Retina (tissue), 1 donor: ENCODE data around the gene ASAP3.
"Not testable (repeated sequence)": the region's sequence is repeated elsewhere in the genome, so short reads cannot be mapped to it uniquely, and the experiment has no call there.

ENCODE experiments used
- DNase-seq: peaks from one replicate; pipeline ENCODE4 v3.0.0-alpha.2; 2016

The ASAP3 gene

DNA sequence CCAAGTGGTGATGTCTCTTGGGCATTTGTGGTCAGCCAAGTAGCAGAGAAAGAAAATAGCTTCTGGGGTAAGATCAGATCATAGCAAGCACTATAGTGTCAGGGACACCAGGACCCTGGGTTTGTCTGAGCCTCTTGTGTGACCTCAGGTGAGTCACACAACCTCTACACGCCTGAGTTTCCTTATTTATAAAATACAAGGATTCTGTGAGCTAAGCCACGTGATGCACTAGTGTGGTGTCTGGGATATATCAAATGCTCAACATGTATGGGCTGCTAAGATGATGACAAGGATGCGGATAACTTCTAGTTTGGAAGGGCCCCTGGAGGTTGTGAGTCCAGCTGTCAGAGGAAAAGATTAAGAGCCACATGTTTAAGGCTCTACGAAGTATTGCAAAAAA, 89.8 kb downstream of the ASAP3 start:
- DNase-seq: no peak

DNA sequence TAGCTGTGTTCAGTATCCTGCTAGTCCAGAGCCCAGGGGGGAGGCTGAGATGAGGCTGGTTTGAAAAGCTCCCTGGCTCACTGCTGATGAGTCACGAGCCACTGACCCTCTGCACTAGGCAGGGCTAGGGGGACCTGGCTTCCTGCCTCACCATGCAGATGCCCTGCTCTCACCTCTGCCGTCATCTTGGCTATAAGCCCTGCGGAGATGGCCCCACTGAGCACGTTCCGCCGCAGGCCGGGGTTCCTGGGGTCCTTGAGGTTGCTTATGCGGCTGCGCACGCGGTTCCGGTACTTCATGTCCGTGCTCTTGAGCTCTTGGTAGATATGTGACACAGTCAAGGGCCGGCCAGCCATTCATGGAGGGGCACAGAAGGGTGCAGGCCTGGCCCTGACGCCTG, 90.3 kb downstream of the ASAP3 start:
- no peak for DNase-seq

DNA sequence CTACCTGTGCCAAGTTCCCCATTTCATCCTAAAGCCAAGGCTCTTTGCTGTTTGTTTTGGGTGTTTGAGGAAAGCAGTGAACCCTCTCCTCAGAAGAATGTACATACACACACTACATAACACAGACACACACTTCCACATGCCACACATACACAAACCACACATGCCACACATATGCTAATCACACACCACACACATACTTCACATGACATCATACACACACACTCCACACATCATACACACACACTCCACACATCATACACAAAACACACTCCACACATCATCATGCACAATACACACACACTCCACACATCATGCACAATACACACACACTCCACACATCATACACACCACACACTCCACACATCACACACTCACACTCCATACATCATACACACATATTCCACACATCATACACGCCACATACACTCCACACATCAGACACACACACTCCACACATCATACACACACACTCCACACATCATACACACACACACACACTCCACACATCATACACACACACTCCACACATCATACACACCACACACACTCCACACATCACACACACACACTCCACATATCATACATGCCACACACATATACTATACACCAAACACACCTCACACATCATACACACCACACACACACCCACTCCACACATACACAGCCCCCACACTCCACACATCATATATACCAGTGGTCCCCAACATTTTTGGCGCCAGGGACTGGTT, 91.7 kb downstream of the ASAP3 start:
- DNase-seq: no peak

DNA sequence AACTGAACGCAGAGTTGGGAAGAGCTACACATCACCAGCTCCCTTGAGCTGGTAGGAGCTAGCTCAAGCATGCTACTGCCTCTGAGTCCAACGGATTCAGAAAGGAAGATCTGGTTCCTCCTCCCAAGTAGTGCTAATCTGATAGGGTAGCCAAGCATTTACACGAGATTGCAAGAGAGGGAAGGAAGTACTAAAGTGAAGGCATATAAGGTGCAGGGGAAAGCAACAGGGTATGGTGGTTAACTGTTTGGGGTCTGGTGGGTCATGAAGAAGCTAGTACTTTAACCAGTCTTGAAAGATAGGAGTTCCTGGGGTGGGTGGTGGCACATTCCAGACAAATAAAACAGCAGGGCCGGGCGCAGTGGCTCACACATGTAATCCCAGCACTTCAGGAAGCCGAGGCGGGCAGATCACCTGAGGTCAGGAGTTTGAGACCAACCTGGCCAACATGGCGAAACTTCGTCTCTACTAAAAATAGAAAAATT, 94.1 kb downstream of the ASAP3 start:
- no peak for DNase-seq

DNA sequence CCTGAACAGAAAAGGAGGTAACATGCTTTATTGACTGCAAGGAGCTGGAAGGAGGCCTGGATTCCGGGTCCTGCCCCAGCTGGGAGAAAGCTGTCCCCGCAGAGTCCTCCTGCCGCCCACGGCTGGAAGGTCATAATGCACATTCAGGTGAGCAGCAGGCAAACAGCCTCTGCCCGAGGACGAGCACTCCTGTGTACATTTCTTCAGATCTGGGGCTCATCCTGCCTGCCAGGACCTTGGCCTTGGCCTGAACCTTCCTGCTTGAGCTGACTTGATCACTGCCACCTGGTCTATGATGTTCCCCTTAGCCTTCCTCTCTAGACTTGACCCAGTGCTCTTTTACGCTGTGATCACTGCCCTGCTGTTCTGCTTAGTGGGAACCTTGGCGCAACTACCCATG, 96.5 kb downstream of the ASAP3 start:
- no peak for DNase-seq

DNA sequence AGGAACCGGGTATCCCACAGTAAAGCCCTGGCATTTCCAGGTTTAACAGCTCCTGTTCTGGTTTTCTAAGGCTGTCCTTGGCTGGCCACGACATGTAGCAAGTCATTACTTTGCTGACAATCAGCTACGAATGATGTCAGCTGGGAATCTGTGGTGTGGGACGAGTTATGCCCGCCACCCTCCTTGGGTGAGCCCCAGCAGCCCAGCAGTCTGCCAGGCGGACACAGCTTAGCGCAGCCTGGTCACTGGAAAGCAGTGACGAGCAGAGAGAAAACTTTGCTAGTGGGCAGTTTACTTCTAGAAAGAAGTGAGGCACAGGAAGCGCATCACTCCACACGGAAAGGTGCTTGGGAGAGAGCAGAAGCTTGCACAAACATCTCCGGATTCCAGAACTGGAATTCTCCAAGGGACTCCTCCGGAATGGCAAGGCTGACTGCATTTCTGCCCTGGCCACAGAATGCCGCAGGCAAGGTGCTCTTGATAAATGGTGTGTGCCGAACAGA, 98.8 kb downstream of the ASAP3 start:
- DNase-seq: no peak

DNA sequence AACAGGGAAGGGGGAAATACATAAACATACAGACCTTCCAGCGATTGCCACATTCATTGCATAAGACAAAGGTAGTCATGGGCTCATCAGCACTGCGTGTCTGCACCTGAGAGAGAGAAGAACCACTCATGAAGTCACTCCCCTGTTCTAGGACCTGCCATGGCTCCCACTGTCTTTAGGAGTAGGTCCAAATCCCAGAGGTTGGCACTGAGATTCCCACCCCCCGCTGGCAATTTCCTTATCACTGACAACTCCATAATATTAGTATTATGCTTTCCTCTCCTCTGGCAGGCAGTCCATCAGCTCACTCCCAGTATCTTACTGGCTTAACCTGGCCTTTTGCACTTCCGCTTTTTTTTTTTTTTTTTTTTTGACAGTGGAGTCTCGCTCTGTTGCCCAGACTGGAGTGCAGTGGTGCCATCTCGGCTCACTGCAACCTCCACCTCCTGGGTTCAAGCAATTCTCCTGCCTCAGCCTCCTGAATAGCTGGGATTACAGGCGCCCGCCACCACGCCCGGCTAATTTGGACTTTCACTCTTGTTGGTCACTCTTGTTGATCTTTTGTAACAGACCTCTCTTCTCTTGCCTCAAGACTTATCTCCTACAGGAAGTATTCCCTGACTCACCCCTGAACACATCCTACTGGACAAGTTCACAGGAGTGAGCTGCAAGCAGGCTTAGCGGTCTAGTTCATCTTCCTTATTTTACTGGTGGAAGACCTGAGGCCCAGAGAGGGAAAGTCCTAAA, 99.5 kb downstream of the ASAP3 start:
- DNase-seq: no peak

DNA sequence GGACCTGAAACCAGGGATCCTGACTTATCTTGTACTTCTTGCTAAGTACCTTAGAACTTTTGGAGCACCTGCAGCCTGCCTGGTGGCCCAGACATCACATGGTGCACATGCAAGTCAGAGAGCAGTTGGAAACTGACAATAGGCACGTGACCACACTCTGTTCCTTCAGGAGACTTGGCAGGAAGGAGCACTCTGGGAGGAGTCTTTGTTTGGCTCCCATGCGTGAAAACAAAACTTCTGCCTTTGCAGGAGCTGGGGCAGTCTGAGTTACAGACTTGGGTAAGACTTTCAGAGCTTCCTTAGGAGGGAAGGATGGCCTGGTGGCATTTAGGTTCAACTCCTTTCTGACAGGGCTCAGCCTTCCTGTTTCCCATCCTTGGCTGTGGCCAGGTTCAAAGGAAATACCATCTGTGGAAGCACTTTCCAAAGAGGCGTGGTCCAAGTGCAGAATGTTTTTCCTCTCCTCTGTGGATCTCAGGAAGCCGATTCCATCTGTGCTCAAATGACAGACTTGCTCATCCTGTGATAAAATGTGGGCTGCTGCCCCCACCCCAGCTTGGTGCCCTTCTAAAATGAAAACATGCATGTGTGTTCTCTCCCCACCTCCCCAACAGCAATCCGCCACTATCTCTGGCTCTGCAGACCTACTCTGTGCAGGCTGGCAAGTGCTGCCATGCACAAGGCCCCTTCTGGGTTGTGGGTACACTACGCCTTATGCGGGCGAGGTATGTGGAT, 100.2 kb downstream of the ASAP3 start:
- DNase-seq: no peak

DNA sequence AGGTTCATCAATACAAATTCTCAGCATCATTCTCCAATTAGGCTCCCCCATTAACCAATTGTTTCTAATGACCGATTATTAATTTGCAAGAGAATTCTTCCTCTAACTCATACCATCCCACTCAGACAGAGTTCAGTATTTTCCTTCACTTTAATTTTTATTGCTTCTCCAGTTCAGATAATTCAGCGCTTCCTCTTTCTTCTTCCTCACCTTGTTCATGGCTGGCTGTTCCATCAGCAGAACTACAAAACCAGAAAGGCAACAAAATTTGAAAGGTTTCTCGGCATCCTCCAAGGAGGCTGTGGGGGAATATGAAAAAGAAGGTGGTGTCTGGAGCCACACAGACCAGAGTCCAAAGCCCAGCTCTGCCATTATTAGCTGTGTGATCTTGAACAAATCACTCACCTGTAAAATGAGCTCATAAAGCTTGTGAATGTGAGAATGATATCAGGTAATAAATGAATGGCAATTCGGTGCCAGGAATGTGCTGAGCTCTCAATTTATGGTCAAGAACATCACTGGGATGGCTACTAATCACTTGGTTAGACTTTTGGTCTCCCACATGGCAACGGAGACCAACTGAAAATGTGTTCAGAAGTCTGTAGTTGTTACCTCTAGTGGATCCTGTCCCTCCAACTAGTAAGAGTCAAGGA, 102.6 kb downstream of the ASAP3 start:
- no peak for DNase-seq

DNA sequence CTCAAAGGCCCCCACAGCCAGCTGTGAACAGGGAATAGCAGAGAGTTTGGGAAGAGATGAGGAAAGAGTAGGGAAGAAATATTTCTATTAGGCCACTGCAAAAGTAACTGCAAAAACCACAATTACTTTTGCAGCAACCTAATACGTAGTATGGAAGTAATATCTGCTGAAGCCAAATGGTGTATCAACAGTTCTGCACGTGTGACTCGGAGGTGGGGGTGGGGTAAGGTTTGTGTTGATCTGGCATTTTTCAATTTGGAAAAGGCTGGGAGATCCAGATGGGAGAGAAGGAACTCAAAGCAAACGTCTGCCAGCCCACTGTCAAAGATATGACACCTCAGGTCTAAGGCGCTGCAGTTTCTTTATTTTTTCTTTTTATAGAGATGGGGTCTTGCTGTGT, 103.3 kb downstream of the ASAP3 start:
- no peak for DNase-seq

DNA sequence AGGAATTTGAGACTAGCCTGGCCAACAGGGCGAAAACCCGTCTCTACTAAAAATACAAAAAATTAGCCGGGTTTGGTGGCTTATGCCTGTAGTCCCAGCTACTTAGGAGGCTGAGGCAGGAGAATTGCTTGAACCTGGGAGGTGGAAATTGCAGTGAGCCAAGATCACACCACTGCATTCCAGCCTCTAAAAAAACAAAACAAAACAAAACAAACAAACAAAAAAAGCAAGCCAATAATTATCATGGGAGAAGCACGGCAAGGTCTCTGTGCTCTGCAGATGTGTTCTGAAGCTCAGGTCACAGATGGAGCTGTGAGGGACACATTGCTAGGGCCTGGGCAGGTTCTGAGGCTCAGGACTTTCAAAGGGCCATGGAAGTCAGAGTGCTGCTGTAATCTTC, 103.7 kb downstream of the ASAP3 start:
- not testable (repeated sequence) for DNase-seq
